GM12891 (cell line): Measurements from ENCODE around the gene MMP23B.

Experiments
- DNase-seq: peaks from one replicate; pipeline ENCODE4 v3.0.0; 2011; ENCODE audit warnings: low spot score; ENCODE audit not compliant: insufficient read length
- FAIRE-seq: peaks from 2 replicates; lab custom pipeline; 2011; peaks lifted over from hg19 to GRCh38; lab: Jason Lieb, UNC
- PAX5 ChIP-seq: IDR thresholded peaks from 2 replicates; pipeline ENCODE4 v1.6.1; 2011; ENCODE audit warnings: low read length, moderate library complexity, mild to moderate bottlenecking; ENCODE audit not compliant: insufficient read depth, severe bottlenecking
- POLR2A ChIP-seq: IDR thresholded peaks from 2 replicates; pipeline ENCODE4 v1.6.1; 2011; ENCODE audit warnings: low read depth, low read length, control low read depth
- POLR2AphosphoS5 ChIP-seq: IDR thresholded peaks from 2 replicates; pipeline ENCODE4 v1.6.1; 2011; ENCODE audit warnings: low read depth, low read length, control low read depth
- POU2F2 ChIP-seq: IDR thresholded peaks from 2 replicates; pipeline ENCODE4 v1.6.1; 2011; ENCODE audit warnings: low read depth, mild to moderate bottlenecking, control low read depth, low read length, moderate library complexity
- SPI1 ChIP-seq: IDR thresholded peaks from 2 replicates; pipeline ENCODE4 v1.6.1; 2011; ENCODE audit warnings: low read depth, low read length, control low read depth
- TAF1 ChIP-seq: IDR thresholded peaks from 2 replicates; pipeline ENCODE4 v1.6.1; 2011; ENCODE audit warnings: low read depth, low read length, control low read depth

Gene MMP23B

GRCh38 chr1:1603671-1604373 lies 28.2 kb upstream of the MMP23B start:
- no peak for DNase-seq

GRCh38 chr1:1604374-1605033 lies 27.5 kb upstream of the MMP23B start:
- DNase-seq, result no peak
- no peak for FAIRE-seq
- TF ChIP-seq PAX5, result no peak
- no peak for TF ChIP-seq POLR2AphosphoS5
- no peak for TF ChIP-seq SPI1
- no peak for TF ChIP-seq POU2F2
- no peak for TF ChIP-seq TAF1
- no peak for TF ChIP-seq POLR2A

More at GRCh38 chr1:1603671-1604373, 28.2 kb upstream of the MMP23B start:
- no peak for FAIRE-seq
- no peak for TF ChIP-seq TAF1
- no peak for TF ChIP-seq SPI1
- no peak for TF ChIP-seq POU2F2
- TF ChIP-seq POLR2AphosphoS5, result no peak
- TF ChIP-seq PAX5, result no peak
- no peak for TF ChIP-seq POLR2A

DNA sequence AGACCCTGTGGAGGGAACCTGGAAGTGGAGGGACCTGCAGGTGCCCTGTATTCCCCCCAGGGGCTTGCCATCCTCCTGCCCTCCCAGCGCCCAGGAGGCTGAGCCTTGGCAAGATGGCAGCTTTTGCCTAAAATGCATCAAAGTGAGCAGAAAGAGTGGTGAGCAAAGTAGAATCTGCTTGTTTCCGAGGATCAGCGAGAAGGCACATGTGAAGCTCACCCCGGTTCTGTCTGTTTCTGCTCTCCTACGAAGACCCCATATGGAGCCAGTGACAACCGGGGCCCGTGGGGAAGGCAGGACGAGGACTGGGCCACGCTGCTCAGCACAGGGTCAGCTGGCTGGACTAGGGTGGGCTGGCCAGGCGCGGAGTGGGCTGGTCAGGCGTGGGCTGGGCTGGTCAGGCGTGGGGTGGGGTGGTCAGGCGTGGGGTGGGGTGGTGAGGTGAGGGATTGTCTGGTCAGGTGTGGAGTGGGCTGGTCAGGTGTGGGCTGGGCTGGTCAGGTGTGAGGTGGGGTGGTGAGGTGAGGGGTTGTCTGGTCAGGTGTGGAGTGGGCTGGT lies 26.9 kb upstream of the MMP23B start:
- TF ChIP-seq TAF1 (no peak), POLR2AphosphoS5 (no peak), SPI1 (no peak)
- DNase-seq, result no peak
- FAIRE-seq, result no peak

- DNase-seq (no peak), FAIRE-seq (peak; percentile 41)
- TF ChIP-seq PAX5 (no peak), POLR2AphosphoS5 (no peak), SPI1 (no peak), POLR2A (no peak), POU2F2 (no peak), TAF1 (no peak)
Measured at GRCh38 chr1:1605724-1606123, 26.2 kb upstream of the MMP23B start.

- DNase-seq (no peak), FAIRE-seq (no peak)
- TF ChIP-seq PAX5 (no peak), POU2F2 (no peak), POLR2A (no peak), SPI1 (no peak), POLR2AphosphoS5 (no peak), TAF1 (no peak)
Measured at GRCh38 chr1:1606232-1606631, 25.7 kb upstream of the MMP23B start.

- DNase-seq (no peak), FAIRE-seq (no peak)
- no peak for TF ChIP-seq POLR2AphosphoS5
- no peak for TF ChIP-seq POLR2A
- no peak for TF ChIP-seq SPI1
- TF ChIP-seq PAX5, result no peak
- TF ChIP-seq POU2F2, result no peak
- TF ChIP-seq TAF1, result no peak
Measured at GRCh38 chr1:1609822-1610485, 22.0 kb upstream of the MMP23B start.

GRCh38 chr1:1610796-1611195 lies 21.2 kb upstream of the MMP23B start:
- no peak for TF ChIP-seq SPI1
- TF ChIP-seq POLR2A, result no peak
- no peak for TF ChIP-seq POLR2AphosphoS5
- no peak for TF ChIP-seq PAX5
- TF ChIP-seq TAF1, result no peak
- no peak for TF ChIP-seq POU2F2
- FAIRE-seq (no peak), DNase-seq (no peak)

- TF ChIP-seq TAF1, result no peak
- no peak for TF ChIP-seq POLR2A
- no peak for TF ChIP-seq SPI1
- no peak for TF ChIP-seq POU2F2
- no peak for TF ChIP-seq PAX5
- no peak for TF ChIP-seq POLR2AphosphoS5
- DNase-seq (no peak), FAIRE-seq (no peak)
Measured at GRCh38 chr1:1612104-1612400, 19.9 kb upstream of the MMP23B start.

DNA sequence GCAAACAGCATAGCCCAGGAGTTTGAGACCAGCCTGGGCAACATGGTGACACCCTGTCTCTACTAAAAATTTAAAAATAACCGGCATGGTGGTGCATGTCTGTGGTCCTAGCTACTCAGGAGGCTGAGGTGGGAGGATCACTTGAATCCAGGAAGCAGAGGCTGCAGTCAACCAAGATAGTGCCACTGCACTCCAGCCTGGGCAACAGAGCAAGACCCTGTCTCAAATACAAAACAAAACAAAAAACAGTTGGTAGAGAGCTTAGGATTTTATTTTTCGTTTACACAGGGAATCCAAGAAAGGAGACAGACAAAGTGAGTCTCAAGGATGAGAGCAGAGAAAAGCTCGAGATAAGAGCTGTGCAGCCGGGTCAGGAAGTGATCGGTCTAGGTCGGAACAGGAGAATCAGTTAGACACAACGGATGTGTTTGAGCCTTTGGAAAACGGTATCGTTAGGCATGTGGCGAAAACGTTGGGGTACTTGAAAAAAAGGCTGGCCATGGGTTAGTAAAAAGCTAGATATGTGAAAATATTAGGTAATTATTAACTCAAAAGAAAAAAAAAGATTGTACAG lies 18.4 kb upstream of the MMP23B start:
- no peak for TF ChIP-seq POLR2AphosphoS5
- no peak for TF ChIP-seq TAF1
- TF ChIP-seq PAX5, result no peak
- TF ChIP-seq SPI1, result no peak
- TF ChIP-seq POLR2A, result no peak
- TF ChIP-seq POU2F2, result no peak
- FAIRE-seq, result no peak
- DNase-seq, result no peak
